Pons (tissue), 1 donor: ENCODE measurements around the gene ANKRD33B.
"Not testable (repeated sequence)": the region's sequence is repeated elsewhere in the genome, so short reads cannot be mapped to it uniquely, and the experiment has no call there.

Experiments used
- DNase-seq: peaks from one replicate; pipeline ENCODE4 v3.0.0-alpha.2; 2016; ENCODE audit warnings: low spot score

ANKRD33B gene

DNA sequence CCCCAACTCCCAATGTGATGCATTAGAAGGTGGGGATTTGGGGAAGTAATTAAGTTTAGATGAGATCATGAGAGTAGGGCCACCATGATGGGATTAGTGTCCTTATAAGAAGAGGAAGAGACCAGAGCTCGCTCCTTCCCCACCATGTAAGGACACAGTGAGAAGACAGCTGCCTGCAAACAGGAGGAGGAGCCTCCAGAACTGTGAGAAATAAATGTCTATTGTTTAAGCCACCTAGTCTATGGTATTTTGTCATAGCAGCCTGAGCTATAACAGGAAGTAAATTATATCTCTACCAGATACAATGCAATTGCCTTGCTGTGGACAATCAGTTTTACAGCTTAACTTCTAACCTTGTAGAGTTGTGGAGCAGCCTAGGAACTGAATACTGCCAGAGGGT lies 58.0 kb downstream of the ANKRD33B start:
- no peak for DNase-seq

DNA sequence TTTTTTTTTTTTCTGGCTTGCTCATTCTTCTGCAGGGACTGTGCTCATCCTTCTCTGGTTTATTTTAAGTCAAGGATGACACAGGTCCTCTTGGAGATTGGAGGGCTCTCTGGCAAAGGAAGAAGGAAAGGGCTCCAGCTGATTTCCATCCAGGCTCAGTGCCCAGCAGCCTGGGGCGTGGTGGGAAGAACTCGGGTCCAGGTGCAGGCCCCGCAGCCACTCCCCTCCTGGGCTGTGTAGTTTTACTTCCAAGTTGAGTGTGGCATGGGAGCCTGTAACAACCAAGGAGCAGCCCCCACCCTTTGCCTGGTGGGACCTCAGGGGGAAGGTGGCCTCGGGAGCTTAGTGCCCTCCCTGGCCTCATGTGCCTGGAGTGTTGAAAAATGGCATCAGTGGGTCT lies 58.9 kb downstream of the ANKRD33B start:
- DNase-seq: no peak

- DNase-seq: no peak
Measured at GRCh38 chr5:10623305-10623910, 59.5 kb downstream of the ANKRD33B start.

DNA sequence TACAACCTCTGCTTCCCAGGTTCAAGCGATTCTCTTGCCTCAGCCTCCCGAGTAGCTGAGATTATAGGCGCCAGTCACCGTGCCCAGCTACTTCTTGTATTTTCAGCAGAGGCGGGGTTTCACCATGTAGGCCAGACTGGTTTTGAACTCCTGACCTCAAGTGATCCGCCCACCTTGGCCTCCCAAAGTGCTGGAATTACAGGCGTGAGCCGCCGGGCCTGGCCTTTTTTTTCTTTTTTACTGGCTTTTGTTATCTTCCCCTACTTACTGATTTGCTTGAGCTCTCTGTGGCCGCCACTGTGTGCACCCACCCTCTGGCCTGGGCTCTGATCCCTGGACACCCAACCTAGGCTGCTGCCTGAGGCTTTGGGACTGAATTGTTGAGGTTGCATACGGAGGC lies 60.3 kb downstream of the ANKRD33B start:
- no peak for DNase-seq

DNA sequence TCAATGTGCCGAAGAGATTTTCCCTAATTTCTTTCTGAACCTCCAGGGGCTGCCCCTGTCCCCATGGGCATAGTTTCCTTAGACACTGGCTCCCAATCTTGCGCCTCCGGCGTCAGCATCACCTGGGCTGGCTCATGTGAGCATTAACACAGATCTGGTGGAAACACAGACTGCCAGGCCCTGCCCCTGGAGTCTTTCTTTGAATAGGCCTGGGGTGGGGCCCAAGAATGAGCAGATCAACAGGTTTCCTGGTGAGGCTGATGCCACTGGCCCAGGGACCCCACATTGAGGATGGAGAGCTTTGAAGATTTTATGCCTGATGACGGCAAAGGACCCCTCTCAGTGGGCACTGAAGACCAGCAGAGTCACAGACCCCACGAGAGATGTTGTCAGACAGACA lies 60.8 kb downstream of the ANKRD33B start:
- DNase-seq: no peak

GRCh38 chr5:10625700-10626472 lies 62.0 kb downstream of the ANKRD33B start:
- no peak for DNase-seq

GRCh38 chr5:10626473-10627013 lies 62.7 kb downstream of the ANKRD33B start:
- no peak for DNase-seq

DNA sequence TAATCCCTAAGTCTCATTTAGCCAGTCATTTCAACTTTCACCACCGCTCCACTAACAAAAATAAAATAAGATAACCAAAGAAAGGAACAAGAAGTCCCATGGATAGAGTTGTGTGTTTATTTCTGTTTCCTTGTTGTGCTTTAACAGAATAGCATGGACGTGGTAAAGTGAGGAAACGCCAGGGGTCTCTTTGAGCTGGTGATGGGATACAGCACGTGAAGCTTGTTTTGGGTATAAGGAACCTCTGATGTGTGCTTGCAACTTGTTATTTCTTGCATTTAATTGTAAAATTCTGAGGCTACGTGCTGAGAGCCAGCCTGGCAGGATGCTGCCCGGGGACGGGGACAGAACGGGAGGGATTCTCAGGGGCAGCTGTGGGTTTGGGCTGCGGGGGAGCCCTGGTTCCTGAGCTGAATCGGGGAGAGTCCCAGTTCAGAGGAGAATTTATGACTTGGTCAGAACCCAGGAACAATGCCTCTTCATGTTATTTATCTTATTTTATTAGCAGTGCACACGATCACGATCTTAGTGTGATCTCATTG lies 63.4 kb downstream of the ANKRD33B start:
- no peak for DNase-seq

GRCh38 chr5:10628601-10629000 lies 64.7 kb downstream of the ANKRD33B start:
- DNase-seq: no peak

GRCh38 chr5:10629682-10630081 lies 65.8 kb downstream of the ANKRD33B start:
- DNase-seq: no peak

DNA sequence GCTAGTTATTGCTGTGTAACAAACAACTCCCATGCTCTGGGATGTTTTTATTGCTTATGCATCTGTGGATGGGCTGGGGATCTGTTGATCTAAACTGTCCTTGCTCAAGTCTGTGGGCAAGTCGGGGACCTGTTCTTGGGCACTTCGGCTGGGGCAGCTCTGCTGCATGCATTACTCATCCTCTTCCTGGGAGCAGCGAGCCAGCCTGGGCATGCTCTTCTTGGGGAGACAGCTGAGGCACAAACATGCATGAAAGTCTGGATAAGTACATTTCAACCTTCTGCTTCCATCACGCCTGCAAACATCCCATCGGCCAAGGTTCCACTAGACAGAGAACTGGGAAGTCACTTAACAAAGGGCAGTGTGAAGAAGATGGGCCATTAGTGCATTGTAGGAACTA lies 66.3 kb downstream of the ANKRD33B start:
- DNase-seq: no peak

GRCh38 chr5:10630744-10631143 lies 66.9 kb downstream of the ANKRD33B start:
- not testable (repeated sequence) for DNase-seq

GRCh38 chr5:10631316-10631996 lies 67.6 kb downstream of the ANKRD33B start:
- no peak for DNase-seq

DNA sequence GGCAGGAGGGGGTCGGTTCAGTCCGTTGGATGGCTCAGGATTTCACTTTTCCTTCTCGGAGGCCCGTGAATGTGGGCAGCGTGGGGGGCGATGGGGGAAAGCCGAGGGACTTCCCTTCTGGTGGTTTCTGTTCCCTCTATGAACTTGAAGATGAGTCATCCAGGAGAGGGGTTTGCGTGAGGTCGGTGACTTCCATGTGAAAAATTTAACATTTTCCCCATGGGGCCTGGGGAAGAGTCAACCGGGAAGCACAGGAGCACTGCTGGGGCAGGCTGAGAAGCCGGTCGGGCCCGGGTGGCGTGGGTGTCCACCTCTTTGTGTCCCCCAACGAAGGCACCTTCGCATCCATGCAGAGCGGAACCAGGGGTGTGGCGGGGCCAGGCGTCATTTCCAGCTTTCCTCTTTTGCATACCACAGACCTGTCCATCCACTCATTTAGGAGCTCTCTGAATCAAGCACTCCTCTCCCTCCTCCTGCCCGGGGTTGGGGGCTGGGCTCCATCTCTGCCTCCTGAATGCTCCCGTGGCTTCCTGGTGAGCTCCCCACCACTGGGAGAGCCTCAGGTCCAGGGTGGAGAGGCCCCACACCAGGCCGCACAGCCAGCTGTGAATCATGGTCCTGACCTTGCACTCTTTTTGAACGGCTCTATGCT lies 68.4 kb downstream of the ANKRD33B start:
- DNase-seq: peak; percentile 37

DNA sequence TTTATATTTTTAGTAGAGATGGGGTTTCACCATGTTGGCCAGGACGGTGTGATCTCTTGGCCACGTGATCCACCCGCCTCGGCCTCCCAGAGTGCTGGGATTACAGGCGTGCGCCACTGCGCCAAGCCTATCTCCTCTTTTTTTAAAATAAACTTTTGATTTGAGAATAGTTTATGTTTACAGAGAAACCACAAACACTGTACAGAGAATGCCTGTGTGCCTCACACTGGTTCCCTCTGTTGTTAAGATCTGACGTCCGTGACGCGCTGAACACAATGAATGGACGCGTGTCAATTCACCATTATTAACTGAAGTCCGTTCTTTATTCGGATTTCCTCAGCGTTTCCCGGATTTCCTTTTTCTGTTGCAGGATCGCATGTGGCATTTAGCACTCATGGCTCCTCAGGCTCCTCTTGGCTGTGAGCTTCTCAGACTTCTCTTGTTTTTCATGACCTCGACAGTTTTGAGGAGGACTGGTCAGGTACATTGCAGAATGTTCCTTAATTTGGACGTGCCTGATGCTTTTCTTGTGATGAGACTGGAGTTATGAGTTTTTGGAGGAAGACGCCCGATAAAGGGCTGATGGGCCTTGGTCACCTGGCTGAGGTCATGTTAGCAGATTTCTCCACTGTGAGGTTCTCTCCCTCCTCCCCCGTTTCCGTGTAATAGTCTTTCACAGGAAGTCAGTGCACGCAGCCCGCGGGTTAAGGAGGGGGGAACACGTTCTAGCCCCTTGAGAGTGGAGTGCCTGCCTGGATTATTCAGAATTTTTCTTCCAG lies 69.6 kb downstream of the ANKRD33B start:
- DNase-seq: no peak

DNA sequence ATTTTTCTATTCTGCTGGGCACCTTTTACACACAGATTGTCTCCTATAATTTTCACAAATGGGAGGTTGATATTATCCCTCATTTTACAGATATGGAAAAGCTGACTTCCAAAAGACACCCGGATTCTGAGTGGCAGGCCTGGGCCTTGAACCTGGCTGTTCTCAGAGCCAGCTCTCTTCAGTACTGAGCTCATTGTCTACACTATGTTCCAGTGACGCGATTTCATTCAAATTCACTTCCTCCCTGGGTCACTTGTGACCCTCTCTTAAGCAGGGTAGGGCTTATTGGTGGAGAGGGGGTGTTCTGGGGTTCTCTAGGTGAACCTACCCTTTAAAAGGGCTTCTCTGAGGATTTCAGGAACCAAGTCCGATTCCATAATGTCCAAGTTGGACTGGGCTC lies 70.2 kb downstream of the ANKRD33B start:
- DNase-seq: no peak

- DNase-seq: no peak
Measured at GRCh38 chr5:10634562-10634961, 70.7 kb downstream of the ANKRD33B start.

DNA sequence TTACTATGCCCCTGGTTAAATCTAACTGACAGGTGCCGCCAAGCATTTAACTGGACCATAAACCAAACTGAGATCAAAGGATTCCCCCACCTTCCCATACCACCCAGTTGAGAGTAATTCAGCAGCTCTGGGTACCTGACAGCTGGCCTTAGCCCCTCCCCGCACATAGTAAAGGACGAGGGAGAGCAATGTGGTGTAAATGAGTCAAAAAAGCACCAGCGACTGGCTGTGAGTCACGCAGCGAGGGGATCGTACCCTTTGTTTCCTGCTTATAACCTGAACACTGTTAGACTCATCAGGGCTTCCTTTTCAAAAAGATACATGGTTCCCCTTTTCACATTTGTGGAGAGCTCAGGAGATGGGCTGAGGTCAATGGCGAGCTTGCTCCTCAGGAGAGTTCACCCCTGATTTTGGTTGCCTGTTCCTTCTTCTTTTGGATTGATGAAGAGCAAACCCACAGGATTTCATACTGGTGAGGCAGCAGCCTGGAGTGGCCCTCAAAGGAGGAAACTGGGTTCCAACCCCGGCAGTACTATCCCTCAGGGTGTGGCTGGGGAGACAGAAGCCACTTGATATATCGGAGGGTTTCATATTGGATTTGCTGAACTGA lies 71.5 kb downstream of the ANKRD33B start:
- DNase-seq: no peak

- no peak for DNase-seq
Measured at GRCh38 chr5:10635867-10636350, 72.0 kb downstream of the ANKRD33B start.

- no peak for DNase-seq
Measured at GRCh38 chr5:10636363-10637142, 72.7 kb downstream of the ANKRD33B start.
